ENCODE results near the gene AKAP12.

DNA sequence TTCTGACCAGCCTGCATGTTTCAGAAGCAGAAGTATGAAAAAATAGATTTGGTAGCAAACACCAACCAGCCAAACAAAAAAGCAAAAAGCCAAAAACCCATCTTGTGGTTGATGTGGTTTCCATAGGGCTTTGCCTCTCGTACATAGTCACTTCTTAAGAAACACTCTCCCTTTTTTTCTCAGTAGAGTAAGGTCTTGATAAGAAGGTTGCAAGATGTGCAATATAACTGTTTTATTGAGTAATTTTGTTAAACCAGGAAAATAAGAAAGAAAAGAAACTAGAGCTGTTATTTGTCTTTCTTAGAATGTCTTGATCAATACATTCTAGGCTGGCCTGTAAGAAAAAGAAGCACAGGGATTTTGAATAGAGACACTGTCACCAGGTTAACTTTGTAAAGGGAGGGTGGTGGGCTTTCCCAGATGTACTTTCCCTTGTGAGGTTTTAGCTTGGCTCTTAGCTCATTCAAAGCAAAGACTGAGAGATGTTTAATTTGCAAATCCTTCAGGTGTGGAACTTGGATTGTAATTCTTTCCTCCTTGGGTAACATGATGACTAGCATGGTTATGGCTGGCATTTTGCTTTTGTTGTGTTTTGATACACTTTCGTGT, 49.7 kb downstream of the AKAP12 start:
- TF ChIP-seq CTCF (IDR thresholded peaks at IDR 0.05): no peak
- no peak for TF ChIP-seq EHF (CRISPR knock-in tag; IDR thresholded peaks at IDR 0.05)
- TF ChIP-seq EP300 (IDR thresholded peaks at IDR 0.05): no peak
- TF ChIP-seq, protein P1, sequence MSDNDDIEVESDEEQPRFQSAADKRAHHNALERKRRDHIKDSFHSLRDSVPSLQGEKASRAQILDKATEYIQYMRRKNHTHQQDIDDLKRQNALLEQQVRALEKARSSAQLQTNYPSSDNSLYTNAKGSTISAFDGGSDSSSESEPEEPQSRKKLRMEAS (IDR thresholded peaks at IDR 0.05): no peak
- TF ChIP-seq POLR2A (IDR thresholded peaks at IDR 0.05; ENCODE audit: low read length): no peak
